ENCODE results near the gene EPHA3.

- TF ChIP-seq POLR2A (IDR thresholded peaks at IDR 0.05; ENCODE audit: low read depth, low read length) (no peak), CTCF (IDR thresholded peaks at IDR 0.05 in 2 of 3, conservative IDR thresholded peaks at IDR 0.05 in 1 of 3; ENCODE audit: control insufficient read depth in 2 of 3, extremely low read depth in 1 of 3, insufficient read depth in 1 of 3, low read depth in 3 of 3, low read length in 3 of 3) (no peak), RAD21 (IDR thresholded peaks at IDR 0.05; ENCODE audit: insufficient read depth, low read depth, low read length) (no peak), MXI1 (IDR thresholded peaks at IDR 0.05; ENCODE audit: low read depth, low read length) (no peak), BACH1 (IDR thresholded peaks at IDR 0.05; ENCODE audit: borderline replicate concordance) (no peak), FOS (IDR thresholded peaks at IDR 0.05; ENCODE audit: borderline replicate concordance, extremely low read depth, insufficient read length) (no peak), BRCA1 (IDR thresholded peaks at IDR 0.05; ENCODE audit: low read depth, low read length) (no peak), ZBTB11 (CRISPR knock-in tag; IDR thresholded peaks at IDR 0.05) (no peak), USF1 (IDR thresholded peaks at IDR 0.05; ENCODE audit: borderline replicate concordance, extremely low read length, insufficient read depth, low read depth, low read length) (no peak), NBN (IDR thresholded peaks at IDR 0.05) (no peak)
Observed at GRCh38 chr3:89312141-89312540, 204.7 kb downstream of the EPHA3 start.

Data from GM12878 (cell line).